NCI-H128 (cell line): ENCODE measurements around the gene HOXD13.
A peak's percentile ranks its signal among the peaks of the same experiment; 100 is the strongest.

ENCODE experiments used
- DNase-seq: peaks from one replicate; lab custom pipeline; 2025; ENCODE audit not compliant: unreplicated experiment; lab: John Stamatoyannopoulos, UW

The HOXD13 gene

DNA sequence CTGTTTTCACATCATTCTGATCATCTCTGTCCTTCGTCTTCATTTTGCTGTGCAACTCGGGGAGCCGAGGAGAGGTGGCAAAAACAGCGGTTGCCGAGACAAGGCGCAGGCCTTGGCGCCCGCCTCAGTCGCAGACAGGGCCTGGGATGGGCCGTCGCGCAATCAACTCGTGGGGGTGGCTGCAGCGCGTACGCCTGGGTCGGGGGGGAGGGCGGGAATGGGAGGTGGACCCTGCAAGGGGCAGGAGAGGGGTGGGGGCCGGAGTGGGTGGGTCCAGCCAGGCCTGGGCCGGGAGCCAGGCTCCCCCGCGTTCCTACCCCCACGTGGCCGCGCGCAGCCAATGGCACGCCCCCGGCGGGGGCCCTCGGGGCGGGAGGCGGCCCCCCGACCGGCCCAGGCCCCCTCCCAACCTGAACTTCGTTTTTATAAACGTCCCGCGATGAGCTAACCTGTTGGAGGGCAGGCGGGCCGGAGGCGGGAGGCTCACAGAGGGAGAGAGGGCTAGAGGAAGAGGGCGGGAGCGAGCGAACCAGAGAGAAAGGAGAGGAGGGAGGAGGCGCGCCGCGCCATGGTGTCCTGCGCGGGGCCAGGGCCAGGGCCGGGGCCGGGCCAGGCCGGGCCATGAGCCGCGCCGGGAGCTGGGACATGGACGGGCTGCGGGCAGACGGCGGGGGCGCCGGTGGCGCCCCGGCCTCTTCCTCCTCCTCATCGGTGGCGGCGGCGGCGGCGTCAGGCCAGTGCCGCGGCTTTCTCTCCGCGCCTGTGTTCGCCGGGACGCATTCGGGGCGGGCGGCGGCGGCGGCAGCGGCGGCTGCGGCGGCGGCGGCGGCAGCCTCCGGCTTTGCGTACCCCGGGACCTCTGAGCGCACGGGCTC is at the start of gene HOXD13:
TSS of gene HOXD13 (plus strand) at position 452 of the 875 bp plus-strand sequence. CDS start at position 622, 170 bp downstream.
- no peak for DNase-seq

- DNase-seq: peak; percentile 29
These were observed 36.1 kb upstream of the HOXD13 start for GRCh38 chr2:176056406-176056805.

- no peak for DNase-seq
These were observed 28.6 kb upstream of the HOXD13 start for GRCh38 chr2:176063958-176064357.

DNA sequence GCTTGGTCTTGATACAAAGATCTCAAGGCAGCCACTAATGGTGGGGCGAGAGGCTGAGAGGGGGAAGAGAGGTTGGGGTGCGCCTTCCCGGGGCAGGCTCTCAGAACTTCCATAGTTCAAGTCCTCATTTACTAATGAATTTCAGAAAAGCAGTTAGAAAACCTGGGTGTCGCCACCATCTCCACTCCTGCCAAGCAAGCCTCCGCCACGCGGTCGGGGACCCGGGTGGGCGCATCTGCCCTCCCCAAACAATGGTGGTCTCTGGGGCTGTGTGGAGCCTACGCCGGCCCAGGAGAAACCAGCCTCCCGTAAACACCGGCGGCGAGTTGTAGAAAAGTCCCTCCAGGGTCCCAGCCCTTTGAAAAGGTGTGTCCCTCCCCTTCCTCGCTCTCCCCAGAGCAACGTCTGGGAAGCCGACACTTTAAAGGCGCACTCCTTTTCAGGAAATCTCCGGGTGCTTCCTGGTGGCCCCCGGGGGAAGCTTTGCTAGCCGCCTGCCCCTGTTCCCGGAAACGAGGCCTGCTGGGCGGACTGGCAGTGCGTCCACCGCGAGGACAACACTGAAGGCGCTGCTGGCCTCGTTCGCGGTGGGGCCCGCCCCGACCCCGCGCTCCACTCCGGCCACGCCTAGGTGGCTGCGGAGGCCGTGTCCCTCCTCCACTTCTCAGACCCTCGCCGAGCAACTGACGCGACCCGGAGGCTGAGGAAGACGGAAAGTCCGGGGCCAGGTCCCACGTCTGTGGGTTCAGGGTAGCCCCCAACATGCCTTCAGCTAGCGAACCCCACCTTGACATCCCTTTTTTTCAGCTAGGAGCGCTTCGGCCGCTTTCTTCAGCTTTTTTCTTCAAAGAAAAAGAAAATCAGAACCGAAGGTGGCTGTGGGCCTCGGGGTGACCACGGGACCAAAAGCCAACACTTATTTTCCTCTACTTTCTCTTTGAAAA is 25.6 kb upstream of the HOXD13 start:
- DNase-seq: no peak

DNA sequence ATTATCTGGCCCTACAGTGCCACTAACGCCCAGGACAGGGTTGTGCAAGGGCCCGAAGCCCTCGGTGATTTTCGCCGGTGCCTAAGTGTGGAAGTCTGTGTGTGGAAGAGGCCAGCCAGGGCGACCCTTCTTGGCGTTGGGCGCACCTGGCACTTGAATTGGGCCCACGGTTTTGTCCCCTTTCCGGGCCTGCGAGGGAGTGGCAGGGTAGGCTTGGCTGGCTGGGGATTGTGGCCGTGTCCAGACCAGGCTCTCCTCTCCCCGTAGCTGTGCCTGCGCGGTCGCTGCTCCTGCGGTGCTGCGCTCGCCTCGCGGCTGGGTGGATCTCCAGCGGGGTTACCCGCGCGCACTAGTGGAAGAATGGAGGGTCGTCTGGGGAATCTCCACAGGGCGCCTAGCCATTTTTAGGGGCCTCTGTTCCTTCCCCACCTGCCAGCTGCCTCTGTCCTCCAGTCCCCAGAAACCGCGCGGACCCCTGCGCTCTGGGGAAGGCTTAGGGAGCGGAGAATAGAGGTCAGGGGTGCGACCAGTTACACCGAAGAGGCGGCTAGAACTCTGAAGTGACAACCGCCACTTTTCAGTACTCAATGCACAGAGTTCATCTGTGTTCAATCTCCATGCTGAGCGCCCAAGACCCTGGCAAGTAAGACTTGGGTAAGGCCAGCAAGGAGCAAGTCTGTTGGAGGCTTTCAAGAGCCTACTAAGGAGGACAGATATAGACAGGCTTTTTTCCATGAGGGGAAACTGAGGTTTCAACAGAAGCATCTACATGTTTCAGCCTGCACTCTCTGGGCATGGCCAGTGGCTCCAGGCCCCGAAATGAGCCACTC is 24.7 kb upstream of the HOXD13 start:
- DNase-seq: no peak

DNA sequence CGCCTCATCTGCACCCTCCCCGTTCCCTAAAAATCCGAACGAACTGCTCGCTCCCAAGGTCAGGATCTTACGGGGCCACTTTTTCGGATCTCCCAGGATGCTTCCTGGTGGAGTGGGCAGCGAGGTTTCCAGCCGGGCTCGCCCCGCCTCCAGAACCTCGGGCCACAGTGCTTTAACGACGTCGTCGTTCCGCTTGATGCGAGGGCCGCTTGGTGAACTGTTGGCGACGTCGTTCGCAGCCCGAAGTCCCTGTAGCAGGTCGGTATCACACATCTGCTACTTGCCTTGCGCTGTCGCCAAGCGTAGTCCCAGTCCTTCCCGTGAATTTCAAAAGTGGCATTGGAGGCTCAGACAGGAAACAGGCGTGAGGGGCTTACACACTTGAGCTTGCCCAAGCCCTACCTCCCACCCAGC is 24.1 kb upstream of the HOXD13 start:
- DNase-seq: no peak

DNA sequence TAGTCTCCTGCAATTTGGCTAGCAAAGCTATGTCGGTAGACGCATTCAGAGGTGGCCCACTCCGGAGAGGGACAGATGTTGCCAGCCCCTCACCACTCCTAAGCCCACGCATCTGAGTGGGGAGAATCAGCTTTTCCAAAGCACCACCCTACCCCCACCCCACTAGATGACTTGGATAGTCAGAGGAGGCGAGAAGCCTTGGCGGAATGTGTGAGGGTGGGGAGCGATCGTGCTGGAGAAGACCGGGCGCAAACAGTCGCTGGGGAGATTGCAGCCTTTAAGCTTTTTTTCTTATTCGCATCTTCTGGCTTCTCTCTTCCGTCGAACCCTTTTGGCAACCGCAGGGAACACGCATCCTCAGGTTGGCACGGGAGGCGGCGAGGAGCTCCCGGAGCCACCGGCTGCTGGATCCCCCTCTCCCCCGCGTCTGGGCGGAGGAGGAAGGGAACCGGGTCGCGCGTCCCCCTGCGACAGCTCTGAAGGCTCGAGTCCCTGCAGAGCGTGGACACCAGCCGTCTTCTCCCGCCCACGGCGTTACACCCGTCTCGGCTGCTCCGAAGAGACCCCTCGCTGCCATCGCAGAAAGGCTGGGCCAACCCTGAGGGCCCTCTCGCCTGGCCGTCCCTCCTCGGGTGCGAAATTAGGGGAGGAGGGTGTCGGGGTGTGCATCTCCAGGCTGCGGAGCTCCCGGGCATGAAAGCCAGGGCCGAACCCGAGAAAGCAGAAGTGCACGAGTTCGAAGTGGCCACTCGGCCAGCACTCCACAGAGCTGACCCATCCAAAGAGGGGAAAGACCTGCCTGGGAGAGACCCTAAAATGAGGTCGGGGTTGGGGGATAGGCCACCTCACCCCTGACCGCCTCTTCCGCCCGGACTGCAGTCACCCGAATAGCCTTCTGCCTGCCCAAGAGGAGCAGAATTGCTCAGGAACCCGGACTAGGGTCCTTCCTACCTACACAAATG is 20.9 kb upstream of the HOXD13 start:
- DNase-seq: no peak

GRCh38 chr2:176072292-176072669 is 20.2 kb upstream of the HOXD13 start:
- DNase-seq: no peak

DNA sequence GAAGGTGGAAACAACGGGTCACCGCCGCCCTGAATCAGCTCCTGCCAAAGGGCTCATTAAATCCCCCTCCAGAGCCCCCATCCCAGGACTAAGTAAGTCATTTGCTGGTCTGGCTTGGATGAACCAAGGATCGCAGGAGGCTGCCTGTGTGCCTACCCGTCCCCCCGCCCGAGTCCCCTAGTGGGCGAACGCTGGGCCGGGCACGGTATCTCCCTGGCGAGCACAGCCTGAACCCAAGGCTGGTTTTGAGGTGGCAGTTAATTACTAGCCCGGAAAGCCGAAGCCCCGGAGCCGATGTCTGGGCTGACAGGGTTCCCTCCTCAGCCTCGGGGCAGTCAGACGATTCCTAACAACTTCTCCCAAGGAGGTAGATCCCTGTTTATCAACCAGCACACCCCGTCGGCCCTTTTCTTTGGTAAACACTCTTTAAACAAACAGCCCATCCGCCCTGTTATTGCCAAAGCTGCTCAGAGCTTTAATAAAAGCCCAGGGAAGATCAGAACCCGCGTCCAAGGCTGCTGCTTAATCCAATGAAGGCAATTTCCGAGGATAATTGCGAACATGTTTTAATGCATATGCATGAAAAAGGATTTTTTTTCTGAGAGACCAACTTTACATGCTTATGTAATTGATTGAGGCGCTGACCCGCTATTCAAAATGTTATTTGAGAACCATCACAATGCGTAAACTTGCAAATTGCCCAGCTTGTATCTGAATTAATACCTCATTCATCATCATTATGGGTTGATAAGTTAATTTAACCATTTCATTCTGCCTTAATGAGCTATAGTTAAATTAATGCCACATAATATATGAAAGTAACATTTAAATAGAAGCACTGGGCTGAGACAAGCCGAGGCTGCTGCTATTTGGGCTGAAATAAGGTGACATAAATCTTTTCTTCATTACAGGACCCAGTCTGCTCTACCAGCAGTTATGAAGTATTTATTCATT is 19.3 kb upstream of the HOXD13 start:
- no peak for DNase-seq

DNA sequence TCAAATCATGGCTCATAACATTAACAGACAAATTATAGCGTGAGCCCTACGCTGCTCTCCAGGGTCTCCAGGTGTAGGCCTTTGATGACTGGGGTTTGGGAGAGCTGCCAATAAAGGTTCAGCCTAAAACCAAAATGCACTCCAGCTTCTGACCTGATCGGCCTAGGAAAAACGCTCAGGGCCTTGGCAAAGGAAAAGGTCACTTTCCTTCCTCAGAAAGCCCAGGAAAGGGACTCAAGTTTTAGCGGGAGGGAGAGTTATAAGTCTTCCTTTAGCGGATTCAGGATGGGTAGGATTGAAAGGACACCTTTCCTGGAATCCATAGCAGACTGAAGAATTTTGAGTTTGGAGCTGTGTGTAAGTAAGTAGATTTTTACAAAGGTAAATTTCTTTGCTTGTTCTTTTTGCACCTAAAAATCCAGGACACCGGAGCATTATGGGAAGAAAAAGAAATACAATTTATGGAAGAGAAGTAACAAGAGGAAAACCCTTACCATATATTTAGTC is 17.5 kb upstream of the HOXD13 start:
- no peak for DNase-seq

DNA sequence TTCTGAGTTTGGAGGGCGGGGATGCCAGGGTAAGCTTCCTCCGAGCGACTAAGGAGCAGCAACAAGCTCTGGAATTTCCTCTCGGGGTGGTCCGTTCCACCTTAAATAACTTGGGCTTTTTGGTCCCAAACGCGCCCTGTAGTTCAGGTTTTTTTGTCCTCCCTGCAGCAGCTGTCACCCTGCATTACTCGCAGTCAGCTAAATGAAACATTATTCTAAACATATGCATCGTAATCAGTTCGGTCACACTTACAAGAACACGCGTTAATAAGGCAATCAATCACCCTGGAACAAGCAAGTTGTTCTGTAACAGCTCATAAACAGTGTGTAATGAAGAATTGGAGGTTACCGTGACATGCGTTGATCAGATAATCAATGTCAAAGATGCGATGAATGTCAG is 17.0 kb upstream of the HOXD13 start:
- no peak for DNase-seq

DNA sequence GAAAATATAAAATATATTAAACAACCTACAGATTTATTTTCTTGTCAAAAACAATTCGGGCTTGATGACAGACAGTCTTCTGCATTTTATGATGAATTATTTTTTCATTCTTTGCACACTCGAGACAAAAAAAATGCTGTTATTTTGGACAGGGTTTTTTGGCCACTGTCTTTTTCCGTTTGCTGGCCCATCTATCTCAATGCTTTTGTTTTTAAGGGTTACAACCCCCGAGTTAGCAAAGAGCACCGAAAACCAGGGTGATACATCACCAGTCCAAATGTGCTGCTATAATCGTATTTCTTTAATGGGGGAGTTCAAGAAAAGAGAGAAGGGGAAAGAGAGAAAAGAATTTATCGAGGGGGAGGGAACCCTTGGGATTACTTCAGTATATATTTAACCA is 16.5 kb upstream of the HOXD13 start:
- DNase-seq: no peak

DNA sequence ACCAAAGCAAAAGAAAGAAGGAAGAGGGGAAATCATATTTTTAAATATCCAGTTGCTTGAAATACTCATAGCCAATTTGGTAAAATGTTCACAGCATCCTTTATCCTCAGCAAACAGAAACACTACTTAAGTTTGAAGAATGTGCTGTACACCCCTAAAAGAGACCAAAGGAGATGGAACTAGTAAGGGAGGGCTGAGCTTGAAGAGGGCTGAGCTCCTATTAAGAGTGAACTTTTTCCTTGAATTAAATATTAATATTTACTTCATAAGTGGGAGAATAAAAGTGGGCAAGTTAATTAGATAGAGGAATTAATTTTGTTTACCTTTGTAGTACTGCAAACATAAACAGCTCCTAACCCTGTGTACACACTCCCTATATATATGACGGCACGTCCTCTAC is 15.7 kb upstream of the HOXD13 start:
- DNase-seq: no peak

- DNase-seq: no peak
These were observed 13.8 kb upstream of the HOXD13 start for GRCh38 chr2:176078541-176079284.

GRCh38 chr2:176079285-176079830 is 13.2 kb upstream of the HOXD13 start:
- no peak for DNase-seq

DNA sequence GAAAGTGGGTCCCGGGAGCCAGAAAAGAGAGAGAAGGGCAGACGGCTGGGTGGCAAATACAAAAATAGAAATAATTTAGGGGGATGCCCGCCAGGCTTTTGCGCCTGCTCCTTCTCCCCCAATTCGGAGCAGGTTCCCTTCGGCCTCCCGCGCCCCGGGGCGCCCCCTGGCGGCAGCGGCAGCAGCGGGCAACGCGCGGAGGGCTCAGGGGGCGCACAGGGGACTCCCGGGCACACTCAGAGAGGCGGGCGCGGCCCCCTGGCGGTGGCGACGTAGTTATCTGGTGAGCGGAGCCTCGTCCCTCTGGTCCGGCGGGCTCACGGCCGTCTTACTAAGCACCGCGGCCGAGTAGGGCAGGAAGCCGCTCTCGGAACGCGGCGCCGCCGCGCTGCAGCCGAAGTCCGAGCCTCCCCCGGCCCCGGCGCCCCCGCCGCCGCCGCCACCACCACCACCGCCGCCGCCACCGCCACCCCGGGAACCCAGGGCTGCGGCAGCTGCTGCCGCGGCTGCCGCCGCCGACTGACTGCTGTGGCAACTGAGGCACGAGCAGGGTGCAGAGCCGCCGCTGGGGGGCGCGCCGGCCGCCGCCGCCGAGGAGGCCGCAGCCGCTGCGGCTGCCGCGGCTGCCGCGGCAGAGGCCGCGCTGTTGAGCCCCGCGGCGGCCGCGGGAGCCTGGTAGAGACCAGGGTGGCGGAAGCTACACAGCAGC is 12.5 kb upstream of the HOXD13 start:
- peak; percentile 63 for DNase-seq
